H1 (cell line): ENCODE measurements around the gene NADK2. TPM values are rescaled to one million over a fixed set of nuclear protein-coding genes. Genes with fewer than 3 reads are reported as not detected.

ENCODE experiments used
- CTCF ChIA-PET: fragments of 300-600 bp; sonication (Branson Sonifier 250); formaldehyde crosslinking; loops from one replicate; lab custom pipeline; 2021; ENCODE audit not compliant: partially characterized antibody; lab: Charles Lee
- POLR2A ChIA-PET: fragments of 300-600 bp; sonication (Branson Sonifier 250); formaldehyde crosslinking; loops from one replicate; lab custom pipeline; 2021; ENCODE audit warnings: inconsistent platforms; ENCODE audit not compliant: partially characterized antibody; lab: Charles Lee
- DNase-seq, 2 experiments: peaks; one replicate each; pipeline versions ENCODE4 v3.0.0 to v3.0.0-alpha.2; 2010 to 2022; ENCODE audit warnings: low spot score in 2 of 2, low read depth in 1 of 2, mixed read lengths in 1 of 2
- FAIRE-seq: peaks from 2 replicates; lab custom pipeline; 2011; peaks lifted over from hg19 to GRCh38; lab: Jason Lieb, UNC
- H2AFZ ChIP-seq: 2 replicates; pipeline ENCODE4 v1.8.1; 2012; ENCODE audit warnings: low read length, inconsistent platforms
- H2AK5ac ChIP-seq: 2 replicates; pipeline ENCODE4 v1.6.1; 2013; ENCODE audit warnings: low read depth, low read length
- H2BK120ac ChIP-seq: replicated peaks from 2 replicates; pipeline ENCODE3; 2013; ENCODE audit warnings: low read depth, low read length, inconsistent platforms
- H2BK12ac ChIP-seq: 2 replicates; pipeline ENCODE4 v1.6.1; 2013; ENCODE audit warnings: low read depth, low read length
- H2BK15ac ChIP-seq: 2 replicates; pipeline ENCODE4 v1.6.1; 2013; ENCODE audit warnings: low read length
- H2BK20ac ChIP-seq: 2 replicates; pipeline ENCODE4 v1.6.1; 2013; ENCODE audit warnings: low read length
- H2BK5ac ChIP-seq: 2 replicates; pipeline ENCODE4 v1.6.1; 2013; ENCODE audit warnings: low read depth, low read length
- H3K14ac ChIP-seq: 2 replicates; pipeline ENCODE4 v1.6.1; 2013; ENCODE audit warnings: inconsistent platforms; ENCODE audit not compliant: insufficient read length
- H3K18ac ChIP-seq: 2 replicates; pipeline ENCODE4 v1.6.1; 2013; ENCODE audit warnings: low read length; ENCODE audit errors: extremely low read depth
- H3K23ac ChIP-seq: 2 replicates; pipeline ENCODE4 v1.6.1; 2013; ENCODE audit warnings: inconsistent platforms; ENCODE audit not compliant: insufficient read length
- H3K23me2 ChIP-seq: 2 replicates; pipeline ENCODE4 v1.6.1; 2013; ENCODE audit warnings: low read depth, low read length
- H3K27ac ChIP-seq: 2 replicates; pipeline ENCODE4 v1.6.1; 2011; ENCODE audit warnings: low read depth, low read length, inconsistent platforms
- H3K27me3 ChIP-seq, 4 experiments: replicated peaks in 1 of 4; 1 replicate in 1 of 4; 2 replicates in 3 of 4; pipeline versions ENCODE4 v1.6.1 to v1.8.1; 2011 to 2013; ENCODE audit warnings: low read length in 3 of 4, mild to moderate bottlenecking in 3 of 4, inconsistent platforms in 2 of 4, mixed read lengths in 2 of 4, moderate library complexity in 1 of 4; ENCODE audit not compliant: control insufficient read depth in 3 of 4, insufficient read depth in 3 of 4; ENCODE audit errors: extremely low read depth in 1 of 4
- H3K36me3 ChIP-seq, 4 experiments: 2 replicates each; pipeline versions ENCODE4 v1.6.1 to v1.8.1; 2011 to 2013; ENCODE audit warnings: mild to moderate bottlenecking in 4 of 4, low read length in 3 of 4, moderate library complexity in 2 of 4, control low read depth in 1 of 4, inconsistent platforms in 1 of 4; ENCODE audit not compliant: insufficient read depth in 4 of 4, control insufficient read depth in 2 of 4
- H3K4ac ChIP-seq: replicated peaks from 2 replicates; pipeline ENCODE3; 2013; ENCODE audit warnings: low read length, low read depth, mixed read lengths, inconsistent platforms; ENCODE audit not compliant: insufficient read length
- H3K4me1 ChIP-seq, 4 experiments: replicated peaks in 1 of 4; 1 replicate in 1 of 4; 2 replicates in 3 of 4; pipeline versions ENCODE4 v1.6.1 to v1.8.1; 2011 to 2013; ENCODE audit warnings: low read length in 3 of 4, inconsistent platforms in 2 of 4, mixed read lengths in 1 of 4; ENCODE audit not compliant: insufficient read depth in 4 of 4, control insufficient read depth in 3 of 4
- H3K4me2 ChIP-seq, 2 experiments: 2 replicates each; pipeline versions ENCODE4 v1.6.1 to v1.8.1; 2011 to 2013; ENCODE audit warnings: low read depth in 2 of 2, low read length in 2 of 2, control low read depth in 1 of 2, inconsistent platforms in 1 of 2, mild to moderate bottlenecking in 1 of 2; ENCODE audit not compliant: insufficient read depth in 1 of 2
- H3K4me3 ChIP-seq, 4 experiments: fragments of 200-600, 300-600 bp in 1 of 4; sonication (generic), shearing (Covaris generic), sonication (Bioruptor Twin) in 1 of 4; 2 replicates each; pipeline versions ENCODE4 v1.5.1 to v1.8.1; 2011 to 2016; ENCODE audit warnings: low read length in 4 of 4, low read depth in 3 of 4, control low read depth in 2 of 4, inconsistent platforms in 2 of 4, mild to moderate bottlenecking in 2 of 4, mixed read lengths in 1 of 4, moderate library complexity in 1 of 4; ENCODE audit not compliant: insufficient read depth in 2 of 4; ENCODE audit errors: extremely low read depth in 1 of 4
- H3K56ac ChIP-seq: replicated peaks from 2 replicates; pipeline ENCODE3; 2013; ENCODE audit warnings: low read depth, mild to moderate bottlenecking, mixed read lengths, low read length, inconsistent platforms; ENCODE audit not compliant: insufficient read length
- H3K79me1 ChIP-seq: 2 replicates; pipeline ENCODE4 v1.6.1; 2013; ENCODE audit warnings: low read depth, low read length, control low read depth
- H3K79me2 ChIP-seq, 2 experiments: 2 replicates each; pipeline versions ENCODE4 v1.6.1 to v1.8.1; 2012 to 2013; ENCODE audit warnings: low read length in 2 of 2, mild to moderate bottlenecking in 2 of 2, inconsistent platforms in 1 of 2; ENCODE audit not compliant: insufficient read depth in 2 of 2, control insufficient read depth in 1 of 2
- H3K9ac ChIP-seq, 4 experiments: replicated peaks in 1 of 4; 1 replicate in 1 of 4; 2 replicates in 3 of 4; pipeline versions ENCODE4 v1.6.1 to v1.8.1; 2011 to 2013; ENCODE audit warnings: low read depth in 3 of 4, low read length in 3 of 4, control low read depth in 2 of 4, mild to moderate bottlenecking in 2 of 4, moderate library complexity in 2 of 4, inconsistent platforms in 1 of 4; ENCODE audit errors: extremely low read depth in 1 of 4
- H3K9me3 ChIP-seq, 2 experiments: 2 replicates each; pipeline versions ENCODE4 v1.6.1 to v1.8.1; 2012 to 2013; ENCODE audit warnings: mild to moderate bottlenecking in 2 of 2, moderate library complexity in 2 of 2, control low read depth in 1 of 2, inconsistent platforms in 1 of 2, low read depth in 1 of 2, low read length in 1 of 2, mixed read lengths in 1 of 2; ENCODE audit not compliant: insufficient read depth in 2 of 2
- H4K20me1 ChIP-seq, 2 experiments: replicated peaks in 1 of 2; 2 replicates each; pipeline versions ENCODE3 to v1.8.1; 2011 to 2013; ENCODE audit warnings: inconsistent platforms in 2 of 2, low read length in 2 of 2, mild to moderate bottlenecking in 1 of 2; ENCODE audit not compliant: insufficient read depth in 2 of 2, control insufficient read depth in 1 of 2
- H4K5ac ChIP-seq: 2 replicates; pipeline ENCODE4 v1.6.1; 2013; ENCODE audit warnings: low read length, low read depth, mixed read lengths, inconsistent platforms; ENCODE audit not compliant: insufficient read length
- H4K8ac ChIP-seq: 2 replicates; pipeline ENCODE4 v1.8.0; 2013; ENCODE audit warnings: mild to moderate bottlenecking, moderate library complexity, low read length, inconsistent platforms; ENCODE audit not compliant: insufficient read depth; ENCODE audit errors: extremely low read depth
- H4K91ac ChIP-seq: replicated peaks from 2 replicates; pipeline ENCODE3; 2013; ENCODE audit warnings: low read length, mixed read lengths, inconsistent platforms; ENCODE audit not compliant: insufficient read length
- BACH1 ChIP-seq: IDR thresholded peaks from 2 replicates; pipeline ENCODE4 v1.6.1; 2012; ENCODE audit warnings: low read length, improper control_type of control experiment
- CTBP2 ChIP-seq: IDR thresholded peaks from 2 replicates; pipeline ENCODE4 v1.7.0; 2011; ENCODE audit warnings: borderline replicate concordance, mild to moderate bottlenecking, moderate library complexity, mixed read lengths, low read length; ENCODE audit not compliant: insufficient read depth, insufficient read length
- HDAC2 ChIP-seq, 2 experiments: fragments of 300-600 bp in 1 of 2; sonication (generic) in 1 of 2; IDR thresholded peaks; 2 replicates each; pipeline ENCODE4 v1.6.1; 2011 to 2012; ENCODE audit warnings: low read depth in 2 of 2, low read length in 2 of 2, mild to moderate bottlenecking in 2 of 2, moderate library complexity in 2 of 2, borderline replicate concordance in 1 of 2, inconsistent platforms in 1 of 2
- SIN3A ChIP-seq, 2 experiments: IDR thresholded peaks in 1 of 2; conservative IDR thresholded peaks in 1 of 2; 2 replicates each; pipeline ENCODE4 v1.6.1; 2011 to 2012; ENCODE audit warnings: low read length in 2 of 2, improper control_type of control experiment in 1 of 2, low read depth in 1 of 2, mild to moderate bottlenecking in 1 of 2
- SP4 ChIP-seq: IDR thresholded peaks from 2 replicates; pipeline ENCODE4 v1.6.1; 2012; ENCODE audit warnings: low read length, inconsistent platforms
- TAF1 ChIP-seq: IDR thresholded peaks from 2 replicates; pipeline ENCODE4 v1.6.1; 2011; ENCODE audit warnings: mild to moderate bottlenecking, low read depth, low read length
- TAF7 ChIP-seq: optimal IDR thresholded peaks from 2 replicates; pipeline ENCODE3; 2011; ENCODE audit warnings: low read depth, mild to moderate bottlenecking, inconsistent platforms, low read length, moderate library complexity, borderline replicate concordance
- WGBS, 2 experiments: shearing (Covaris generic) in 1 of 2; methylation state at CpG; one replicate each; pipeline versions ENCODE4 v1.1.6 to v1.1.7; 2013 to 2015; ENCODE audit warnings: low lambda C conversion rate in 2 of 2, mixed read lengths in 2 of 2, inconsistent platforms in 1 of 2, low coverage in 1 of 2, missing lambda C conversion rate in 1 of 2; ENCODE audit not compliant: insufficient replicate concordance in 2 of 2, insufficient coverage in 1 of 2, insufficient read length in 1 of 2; ENCODE audit errors: extremely low coverage in 1 of 2, missing lambda C conversion rate in 1 of 2; 5-methylcytosine and 5-hydroxymethylcytosine counted together
- polyA plus RNA-seq, 7 experiments: library from polyadenylated mRNA; depleted of rRNA in 3 of 7; stranded (reverse) in 5 of 7; unstranded in 2 of 7; fragments of >200 nt in 5 of 7; fragments of 200-250 nt in 2 of 7; gene quantifications; 1 replicate in 5 of 7; 2 replicates in 1 of 7; 4 replicates in 1 of 7; pipeline versions ENCODE4 v1.2.1 to v1.2.3, GENCODE V29; 2011 to 2013; ENCODE audit warnings: missing spikeins in 2 of 7, mixed read lengths in 2 of 7
- total RNA-seq: library from RNA; stranded (reverse); fragmentation: NEBNext Ultra II Directional; extraction: Animal tissue kit (Norgen Biotek cat#: 25700); gene quantifications from 2 replicates; pipeline ENCODE4 v1.2.1, GENCODE V29; 2021
- TF ChIP-seq, protein P1 (sequence below): IDR thresholded peaks from 2 replicates; pipeline ENCODE4 v1.6.1; 2012; ENCODE audit warnings: inconsistent platforms

The NADK2 gene
- total and polyA plus RNA-seq, 2 of the 8 experiments (the other 6 are each of a cell fraction or from before 2014, with no cell fraction given): 3.4 to 16.1 TPM

- Histone ChIP-seq H3K23ac (no peak overlapping the region), H2AK5ac (no peak overlapping the region), H4K20me1 (no peaks in the 10 kb centered on the region), H3K9ac (no peak overlapping the region), H3K14ac (no peak overlapping the region), H3K27me3 (peaks cover 0 to 1% (median 0%) of the 10 kb centered on the region in 4 experiments; a peak in 1 of 7 replicates), H2BK5ac (no peak overlapping the region), H3K4me3 (no peak overlapping the region), H2BK20ac (no peak overlapping the region), H3K27ac (no peak overlapping the region), H2AFZ (no peak overlapping the region), H4K5ac (no peak overlapping the region), H3K23me2 (no peaks in the 10 kb centered on the region), H3K4me2 (no peak overlapping the region), H2BK120ac (no peak overlapping the region), H3K36me3 (peaks cover 12 to 80% (median 43%) of the 10 kb centered on the region in 4 experiments), H3K4me1 (no peaks in the 10 kb centered on the region), H2BK15ac (no peak overlapping the region), H3K18ac (no peak overlapping the region), H3K79me2 (no peaks in the 10 kb centered on the region), H3K56ac (no peak overlapping the region), H2BK12ac (no peak overlapping the region), H3K9me3 (no peaks in the 10 kb centered on the region), H4K91ac (no peak overlapping the region), H4K8ac (no peak overlapping the region), H3K79me1 (no peaks in the 10 kb centered on the region), H3K4ac (no peak overlapping the region)
- FAIRE-seq (no peak), DNase-seq (no peak)
- CTCF ChIA-PET: no interaction called here
- POLR2A ChIA-PET: no interaction called here
- WGBS, 2 experiments: 89% methylated on average over 5 of the region's 5 CpGs; no CpG with 5 or more reads in 1 of the 2 experiments
- TF ChIP-seq HDAC2 (IDR thresholded peaks at IDR 0.05; ENCODE audit: borderline replicate concordance in 1 of 2, low read depth in 2 of 2, low read length in 2 of 2) (no peak), CTBP2 (no peak), TAF1 (no peak), TAF7 (no peak), SP4 (no peak), SIN3A (conservative IDR thresholded peaks at IDR 0.05 in 1 of 2, IDR thresholded peaks at IDR 0.05 in 1 of 2; ENCODE audit: low read depth in 1 of 2, low read length in 2 of 2) (no peak), BACH1 (no peak)
- TF ChIP-seq, protein P1, sequence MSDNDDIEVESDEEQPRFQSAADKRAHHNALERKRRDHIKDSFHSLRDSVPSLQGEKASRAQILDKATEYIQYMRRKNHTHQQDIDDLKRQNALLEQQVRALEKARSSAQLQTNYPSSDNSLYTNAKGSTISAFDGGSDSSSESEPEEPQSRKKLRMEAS: no peak
Observed at GRCh38 chr5:36175043-36175442, 66.7 kb downstream of the NADK2 start.
